ENCODE data around the gene CCR5AS.

Gene CCR5AS

DNA sequence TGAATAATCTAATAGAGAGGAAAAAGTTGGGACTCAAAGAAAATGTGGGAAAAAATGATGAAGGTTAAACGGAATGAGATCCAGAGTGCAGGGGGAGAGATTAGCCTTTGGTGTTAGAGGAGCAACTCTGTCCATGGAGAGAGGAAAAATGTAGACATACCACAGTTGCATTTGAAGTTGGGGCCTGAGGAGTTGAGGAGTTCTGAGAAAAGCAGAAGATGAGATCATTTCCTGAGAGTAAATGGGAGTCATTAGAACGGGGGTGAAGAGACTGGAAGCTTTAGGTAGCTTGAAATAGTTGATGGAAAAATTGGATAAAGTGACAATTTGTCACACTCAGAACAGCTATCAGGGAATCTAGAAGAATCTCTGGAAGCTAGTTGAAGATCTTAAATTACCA is 7.3 kb downstream of the CCR5AS start:
- H3K27ac Mint-ChIP-seq: no peak overlapping the region
- H3K36me3 Mint-ChIP-seq (ENCODE audit: insufficient read depth): no peaks in the 10 kb centered on the region
- DNase-seq (ENCODE audit: low spot score, unreplicated experiment): no peak
- H3K27me3 Mint-ChIP-seq: peaks cover 18% of the 10 kb centered on the region
- no peak overlapping the region for H3K4me3 Mint-ChIP-seq (ENCODE audit: low read depth)
- TF ChIP-seq, protein P1, sequence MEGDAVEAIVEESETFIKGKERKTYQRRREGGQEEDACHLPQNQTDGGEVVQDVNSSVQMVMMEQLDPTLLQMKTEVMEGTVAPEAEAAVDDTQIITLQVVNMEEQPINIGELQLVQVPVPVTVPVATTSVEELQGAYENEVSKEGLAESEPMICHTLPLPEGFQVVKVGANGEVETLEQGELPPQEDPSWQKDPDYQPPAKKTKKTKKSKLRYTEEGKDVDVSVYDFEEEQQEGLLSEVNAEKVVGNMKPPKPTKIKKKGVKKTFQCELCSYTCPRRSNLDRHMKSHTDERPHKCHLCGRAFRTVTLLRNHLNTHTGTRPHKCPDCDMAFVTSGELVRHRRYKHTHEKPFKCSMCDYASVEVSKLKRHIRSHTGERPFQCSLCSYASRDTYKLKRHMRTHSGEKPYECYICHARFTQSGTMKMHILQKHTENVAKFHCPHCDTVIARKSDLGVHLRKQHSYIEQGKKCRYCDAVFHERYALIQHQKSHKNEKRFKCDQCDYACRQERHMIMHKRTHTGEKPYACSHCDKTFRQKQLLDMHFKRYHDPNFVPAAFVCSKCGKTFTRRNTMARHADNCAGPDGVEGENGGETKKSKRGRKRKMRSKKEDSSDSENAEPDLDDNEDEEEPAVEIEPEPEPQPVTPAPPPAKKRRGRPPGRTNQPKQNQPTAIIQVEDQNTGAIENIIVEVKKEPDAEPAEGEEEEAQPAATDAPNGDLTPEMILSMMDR (IDR thresholded peaks at IDR 0.05; ENCODE audit: unreplicated experiment): no peak
- no peaks in the 10 kb centered on the region for H3K4me1 Mint-ChIP-seq (ENCODE audit: low read depth)
- no peaks in the 10 kb centered on the region for H3K9me3 Mint-ChIP-seq (ENCODE audit: low read depth)

DNA sequence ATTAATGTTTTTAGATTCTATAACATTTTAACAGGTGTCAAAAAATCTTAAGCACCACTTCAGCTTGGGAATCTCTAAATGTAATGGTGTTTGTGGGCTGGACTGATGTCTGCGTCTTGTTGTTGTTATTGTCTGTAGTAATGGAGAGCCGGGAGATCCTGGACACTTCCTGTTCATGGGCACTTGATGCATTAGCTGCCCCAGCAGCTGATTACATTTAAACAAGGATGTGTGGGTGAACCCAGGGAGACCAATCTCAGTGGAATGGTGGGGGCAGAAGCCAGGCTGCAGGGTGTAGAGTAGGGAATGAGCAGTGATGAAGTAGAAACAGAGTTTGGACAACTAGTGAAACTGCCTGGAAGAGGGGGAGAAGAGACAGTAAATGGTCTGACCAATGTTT is 7.8 kb downstream of the CCR5AS start:
- H3K36me3 Mint-ChIP-seq (ENCODE audit: insufficient read depth): no peaks in the 10 kb centered on the region
- no peaks in the 10 kb centered on the region for H3K4me1 Mint-ChIP-seq (ENCODE audit: low read depth)
- no peaks in the 10 kb centered on the region for H3K9me3 Mint-ChIP-seq (ENCODE audit: low read depth)
- TF ChIP-seq, protein P1 (IDR thresholded peaks at IDR 0.05; ENCODE audit: unreplicated experiment): no peak
- peaks cover 20% of the 10 kb centered on the region for H3K27me3 Mint-ChIP-seq
- DNase-seq (ENCODE audit: low spot score, unreplicated experiment): no peak
- H3K4me3 Mint-ChIP-seq (ENCODE audit: low read depth): no peak overlapping the region
- no peak overlapping the region for H3K27ac Mint-ChIP-seq

DNA sequence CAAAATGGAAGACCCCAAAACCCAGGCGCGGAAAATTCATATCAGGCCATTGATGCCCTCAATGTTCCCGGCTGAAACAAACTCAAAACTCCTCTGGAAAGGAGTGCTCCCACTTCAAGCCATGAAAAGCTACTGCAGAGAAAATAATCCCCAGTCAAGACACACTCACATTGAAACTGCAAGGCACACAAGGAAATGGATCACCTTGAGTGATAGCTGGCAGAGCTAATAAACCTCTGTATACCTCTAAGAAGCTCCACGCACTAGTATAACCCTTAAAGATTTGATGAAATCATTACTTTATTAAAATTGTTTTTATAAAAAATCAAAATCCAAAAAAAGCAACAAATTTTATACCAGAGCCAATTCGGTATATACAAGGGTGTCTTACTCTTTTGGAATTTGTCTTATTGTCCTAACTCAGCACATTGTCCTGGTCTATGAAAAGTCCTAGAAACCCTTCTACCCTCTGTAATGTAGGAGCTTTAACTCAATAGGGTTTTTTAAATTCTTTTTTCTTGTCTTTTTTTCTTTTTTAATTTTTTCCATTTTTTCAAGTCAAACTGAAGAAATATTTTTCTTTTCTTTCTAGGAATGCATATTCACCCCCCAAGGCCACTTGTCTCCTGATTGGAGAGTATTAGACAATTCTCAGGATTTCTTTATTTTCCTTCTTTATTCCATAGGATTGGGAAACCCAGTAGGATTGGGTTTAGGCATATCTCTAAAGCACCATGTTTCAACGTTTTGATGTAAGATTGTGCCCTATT is 8.5 kb downstream of the CCR5AS start:
- peaks cover 17% of the 10 kb centered on the region for H3K27me3 Mint-ChIP-seq

DNA sequence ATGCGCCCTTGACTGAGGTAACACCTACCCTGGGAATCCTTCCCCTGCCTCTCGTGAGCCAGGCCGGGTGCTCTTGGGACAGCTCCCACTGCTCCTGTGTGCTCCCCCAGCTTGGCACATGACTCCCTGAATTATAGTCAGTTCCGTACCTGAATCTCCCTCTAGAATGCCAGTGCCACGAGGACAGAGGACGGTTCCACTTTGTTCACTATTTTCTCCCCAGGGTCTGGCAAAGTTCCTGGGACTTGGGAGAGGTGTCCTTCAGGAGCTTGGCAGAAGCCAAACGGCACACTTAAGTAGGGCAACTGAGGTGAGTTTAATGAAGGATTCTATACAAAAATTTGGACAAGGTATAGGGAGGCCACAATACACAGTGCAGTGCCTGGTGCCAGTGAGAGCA is 9.8 kb downstream of the CCR5AS start:
- H3K27ac Mint-ChIP-seq: no peak overlapping the region
- peaks cover 17% of the 10 kb centered on the region for H3K27me3 Mint-ChIP-seq
- peaks cover 6% of the 10 kb centered on the region for H3K9me3 Mint-ChIP-seq (ENCODE audit: low read depth)
- no peak for DNase-seq (ENCODE audit: low spot score, unreplicated experiment)
- H3K36me3 Mint-ChIP-seq (ENCODE audit: insufficient read depth): no peaks in the 10 kb centered on the region
- H3K4me1 Mint-ChIP-seq (ENCODE audit: low read depth): peaks cover 6% of the 10 kb centered on the region
- H3K4me3 Mint-ChIP-seq (ENCODE audit: low read depth): no peak overlapping the region
- TF ChIP-seq, protein P1 (IDR thresholded peaks at IDR 0.05; ENCODE audit: unreplicated experiment): no peak

More for the DNA sequence above, 8.5 kb downstream of the CCR5AS start:
- Mint-ChIP-seq H3K4me3 (ENCODE audit: low read depth) (no peak overlapping the region), H3K36me3 (ENCODE audit: insufficient read depth) (no peaks in the 10 kb centered on the region), H3K4me1 (ENCODE audit: low read depth) (no peaks in the 10 kb centered on the region), H3K27ac (no peak overlapping the region), H3K9me3 (ENCODE audit: low read depth) (no peaks in the 10 kb centered on the region)
- TF ChIP-seq, protein P1 (IDR thresholded peaks at IDR 0.05; ENCODE audit: unreplicated experiment): no peak
- no peak for DNase-seq (ENCODE audit: low spot score, unreplicated experiment)

DNA sequence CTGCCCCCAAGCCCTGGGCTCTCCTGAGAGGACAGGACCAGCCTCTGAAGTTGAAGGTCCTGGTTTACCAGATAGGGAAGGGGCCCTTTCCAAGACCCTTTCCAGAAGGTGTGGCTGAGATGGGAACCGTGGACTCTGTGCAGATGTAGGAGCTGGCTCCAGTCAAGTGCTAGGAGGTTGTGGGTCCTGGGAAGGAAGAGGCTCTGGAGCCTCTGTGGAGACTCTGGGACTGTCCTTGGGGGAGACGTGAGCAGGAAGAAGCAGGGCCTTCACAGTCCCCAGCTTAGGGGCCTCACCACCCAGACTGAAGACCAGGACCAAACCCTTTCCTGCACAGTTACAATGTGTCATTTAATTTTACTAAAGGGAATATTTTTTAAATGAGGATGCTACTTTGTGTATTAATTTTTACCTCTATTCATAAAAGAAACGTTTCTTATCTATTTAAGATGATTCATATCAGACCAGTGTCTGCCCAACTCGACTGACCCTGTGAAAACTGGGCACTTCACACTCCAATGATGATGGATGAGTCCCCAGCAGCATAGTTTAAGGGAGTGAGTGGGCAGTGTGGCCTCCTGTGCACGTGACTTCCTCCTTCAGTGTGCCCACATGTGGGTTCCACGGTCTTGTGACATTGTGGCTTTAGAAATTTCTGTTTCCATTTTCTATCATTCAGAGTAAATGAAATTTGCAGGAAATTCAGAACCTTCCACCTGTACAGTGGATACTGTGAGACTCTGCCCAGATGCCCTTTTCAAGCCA is 10.9 kb downstream of the CCR5AS start:
- H3K27me3 Mint-ChIP-seq: peaks cover 17% of the 10 kb centered on the region
- no peak overlapping the region for H3K4me3 Mint-ChIP-seq (ENCODE audit: low read depth)
- no peak for DNase-seq (ENCODE audit: low spot score, unreplicated experiment)
- peaks cover 6% of the 10 kb centered on the region for H3K4me1 Mint-ChIP-seq (ENCODE audit: low read depth)
- TF ChIP-seq, protein P1 (IDR thresholded peaks at IDR 0.05; ENCODE audit: unreplicated experiment): no peak
- H3K36me3 Mint-ChIP-seq (ENCODE audit: insufficient read depth): no peaks in the 10 kb centered on the region
- H3K27ac Mint-ChIP-seq: no peak overlapping the region
- H3K9me3 Mint-ChIP-seq (ENCODE audit: low read depth): peaks cover 6% of the 10 kb centered on the region

All from progenitor cell of endocrine pancreas (in vitro differentiated cells).